ENCODE measurements around the gene TMEM236.
A peak's percentile ranks its signal among the peaks of the same experiment; 100 is the strongest.

The TMEM236 gene

DNA sequence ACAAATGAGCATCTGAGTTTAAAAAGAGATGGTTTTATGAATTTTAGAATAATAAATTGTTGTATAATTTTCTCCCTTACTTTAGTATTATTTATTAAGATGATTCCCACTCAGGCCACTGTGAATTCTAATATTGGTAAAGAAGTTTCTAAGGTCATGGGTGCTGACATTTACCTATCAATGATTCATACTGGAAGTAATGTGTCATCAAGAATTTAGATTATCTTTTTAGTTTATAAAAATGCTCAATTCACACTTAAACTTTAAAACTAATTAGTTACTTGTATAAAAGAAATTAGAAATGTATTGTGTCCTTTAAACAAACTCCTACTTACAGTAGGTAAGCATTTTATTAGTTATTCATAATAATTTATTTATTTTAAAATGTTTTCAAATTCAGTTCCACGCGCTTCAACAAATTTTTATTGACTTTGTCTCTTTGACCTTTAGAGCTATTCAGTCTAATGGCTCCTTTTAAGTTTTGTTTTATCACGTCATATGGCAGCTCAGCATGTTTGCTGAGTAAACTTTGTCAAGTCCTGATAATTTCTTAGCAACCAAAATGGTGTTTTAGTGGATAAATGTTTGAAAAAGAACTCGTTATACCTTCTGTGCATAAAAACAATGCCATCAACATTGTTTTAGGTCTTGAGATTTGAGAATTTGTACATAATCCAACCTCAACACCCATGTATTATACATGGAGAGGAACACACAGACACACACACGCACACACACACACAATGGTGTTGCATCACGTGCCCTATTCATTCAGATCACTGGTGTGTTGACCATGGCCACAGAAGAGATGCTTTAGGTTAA, 42.0 kb downstream of the TMEM236 start:
- Histone ChIP-seq H3K4me3 (ENCODE audit: low read depth in 1 of 5, low read length in 5 of 5) (no peak overlapping the region), H3K36me3 (ENCODE audit: control insufficient read depth in 5 of 5, insufficient read depth in 5 of 5, low read length in 5 of 5) (no peaks in the 10 kb centered on the region), H3K9me3 (ENCODE audit: control insufficient read depth in 5 of 5, low read length in 5 of 5) (no peaks in the 10 kb centered on the region), H3K9ac (ENCODE audit: low read length in 5 of 5) (no peak overlapping the region), H3K27ac (ENCODE audit: low read depth, low read length) (no peak overlapping the region), H3K4me1 (ENCODE audit: control insufficient read depth in 5 of 5, insufficient read depth in 5 of 5, low read length in 5 of 5) (no peaks in the 10 kb centered on the region), H3K27me3 (ENCODE audit: control insufficient read depth in 5 of 5, insufficient read depth in 4 of 5, low read length in 5 of 5) (no peaks in the 10 kb centered on the region)

GRCh38 chr10:17795083-17795482, 43.1 kb downstream of the TMEM236 start:
- Histone ChIP-seq H3K9me3 (ENCODE audit: control insufficient read depth in 5 of 5, low read length in 5 of 5) (no peaks in the 10 kb centered on the region), H3K27ac (ENCODE audit: low read depth, low read length) (no peak overlapping the region), H3K9ac (ENCODE audit: low read length in 5 of 5) (no peak overlapping the region), H3K4me3 (ENCODE audit: low read depth in 1 of 5, low read length in 5 of 5) (no peak overlapping the region), H3K27me3 (ENCODE audit: control insufficient read depth in 5 of 5, insufficient read depth in 4 of 5, low read length in 5 of 5) (no peaks in the 10 kb centered on the region), H3K4me1 (ENCODE audit: control insufficient read depth in 5 of 5, insufficient read depth in 5 of 5, low read length in 5 of 5) (no peaks in the 10 kb centered on the region), H3K36me3 (ENCODE audit: control insufficient read depth in 5 of 5, insufficient read depth in 5 of 5, low read length in 5 of 5) (no peaks in the 10 kb centered on the region)

GRCh38 chr10:17795813-17796594, 44.0 kb downstream of the TMEM236 start:
- H3K27me3 ChIP-seq (ENCODE audit: control insufficient read depth in 5 of 5, insufficient read depth in 4 of 5, low read length in 5 of 5): no peaks in the 10 kb centered on the region
- H3K36me3 ChIP-seq (ENCODE audit: control insufficient read depth in 5 of 5, insufficient read depth in 5 of 5, low read length in 5 of 5): no peaks in the 10 kb centered on the region
- H3K27ac ChIP-seq (ENCODE audit: low read depth, low read length): no peak overlapping the region
- H3K9me3 ChIP-seq (ENCODE audit: control insufficient read depth in 5 of 5, low read length in 5 of 5): no peaks in the 10 kb centered on the region
- H3K9ac ChIP-seq (ENCODE audit: low read length in 5 of 5): no peak overlapping the region
- no peak overlapping the region for H3K4me3 ChIP-seq (ENCODE audit: low read depth in 1 of 5, low read length in 5 of 5)
- H3K4me1 ChIP-seq (ENCODE audit: control insufficient read depth in 5 of 5, insufficient read depth in 5 of 5, low read length in 5 of 5): no peaks in the 10 kb centered on the region

DNA sequence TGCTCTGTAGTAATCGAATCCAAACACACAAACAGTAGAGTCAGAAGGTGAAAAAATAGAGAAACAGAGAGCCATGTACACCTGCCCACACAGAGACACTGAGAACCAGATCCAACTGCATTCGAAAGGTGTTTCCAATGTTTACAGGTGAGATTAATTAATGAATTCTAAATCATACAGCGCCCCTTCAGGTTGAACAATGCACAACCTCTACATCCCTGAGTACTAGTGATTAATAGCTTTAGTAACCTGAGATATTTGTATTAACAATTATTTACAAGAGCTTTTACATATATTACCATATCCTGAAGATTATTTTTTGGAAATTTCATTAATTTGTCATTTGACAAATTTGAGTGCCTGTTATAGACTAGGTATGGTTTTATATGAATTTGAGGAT, 49.5 kb downstream of the TMEM236 start:
- Histone ChIP-seq H3K27ac (ENCODE audit: low read depth, low read length) (no peak overlapping the region), H3K9me3 (ENCODE audit: control insufficient read depth in 5 of 5, low read length in 5 of 5) (peaks cover 0 to 2% (median 0%) of the 10 kb centered on the region in 5 donors), H3K9ac (ENCODE audit: low read length in 5 of 5) (no peak overlapping the region), H3K4me1 (ENCODE audit: control insufficient read depth in 5 of 5, insufficient read depth in 5 of 5, low read length in 5 of 5) (peaks cover 0 to 12% (median 0%) of the 10 kb centered on the region in 5 donors), H3K36me3 (ENCODE audit: control insufficient read depth in 5 of 5, insufficient read depth in 5 of 5, low read length in 5 of 5) (no peaks in the 10 kb centered on the region), H3K4me3 (ENCODE audit: low read depth in 1 of 5, low read length in 5 of 5) (no peak overlapping the region), H3K27me3 (ENCODE audit: control insufficient read depth in 5 of 5, insufficient read depth in 4 of 5, low read length in 5 of 5) (no peaks in the 10 kb centered on the region)

GRCh38 chr10:17802350-17802749, 50.3 kb downstream of the TMEM236 start:
- Histone ChIP-seq H3K4me1 (ENCODE audit: control insufficient read depth in 5 of 5, insufficient read depth in 5 of 5, low read length in 5 of 5) (peaks cover 0 to 14% (median 0%) of the 10 kb centered on the region in 5 donors), H3K4me3 (ENCODE audit: low read depth in 1 of 5, low read length in 5 of 5) (no peak overlapping the region), H3K27me3 (ENCODE audit: control insufficient read depth in 5 of 5, insufficient read depth in 4 of 5, low read length in 5 of 5) (no peaks in the 10 kb centered on the region), H3K36me3 (ENCODE audit: control insufficient read depth in 5 of 5, insufficient read depth in 5 of 5, low read length in 5 of 5) (no peaks in the 10 kb centered on the region), H3K27ac (ENCODE audit: low read depth, low read length) (no peak overlapping the region), H3K9me3 (ENCODE audit: control insufficient read depth in 5 of 5, low read length in 5 of 5) (peaks cover 0 to 2% (median 0%) of the 10 kb centered on the region in 5 donors), H3K9ac (ENCODE audit: low read length in 5 of 5) (no peak overlapping the region)

- Histone ChIP-seq H3K4me3 (ENCODE audit: low read depth in 1 of 5, low read length in 5 of 5) (no peak overlapping the region), H3K4me1 (ENCODE audit: control insufficient read depth in 5 of 5, insufficient read depth in 5 of 5, low read length in 5 of 5) (peaks cover 0 to 14% (median 0%) of the 10 kb centered on the region in 5 donors), H3K27me3 (ENCODE audit: control insufficient read depth in 5 of 5, insufficient read depth in 4 of 5, low read length in 5 of 5) (no peaks in the 10 kb centered on the region), H3K9me3 (ENCODE audit: control insufficient read depth in 5 of 5, low read length in 5 of 5) (peaks cover 0 to 2% (median 0%) of the 10 kb centered on the region in 5 donors), H3K36me3 (ENCODE audit: control insufficient read depth in 5 of 5, insufficient read depth in 5 of 5, low read length in 5 of 5) (no peaks in the 10 kb centered on the region), H3K27ac (ENCODE audit: low read depth, low read length) (no peak overlapping the region), H3K9ac (ENCODE audit: low read length in 5 of 5) (no peak overlapping the region)
Measured at GRCh38 chr10:17802976-17803375, 51.0 kb downstream of the TMEM236 start.

DNA sequence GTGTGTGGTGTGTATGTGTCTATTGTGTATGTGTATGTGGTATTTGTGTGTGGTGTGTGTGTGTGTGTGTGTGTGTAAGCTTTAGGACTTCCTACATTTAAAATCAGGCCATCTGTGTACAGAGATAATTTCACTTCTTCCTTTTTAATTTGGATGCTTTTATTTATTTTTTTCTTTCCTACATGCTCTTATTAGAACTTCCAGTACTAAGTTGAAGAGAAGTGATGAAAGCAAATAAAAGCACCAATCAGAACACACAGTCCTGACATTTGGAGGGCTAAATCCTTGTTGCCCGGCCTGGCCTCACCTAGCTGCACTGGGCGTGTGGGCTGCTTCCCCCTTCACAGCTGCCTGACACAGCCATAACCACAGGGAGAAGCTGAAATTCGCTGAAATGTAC, 53.3 kb downstream of the TMEM236 start:
- Histone ChIP-seq H3K36me3 (ENCODE audit: control insufficient read depth in 5 of 5, insufficient read depth in 5 of 5, low read length in 5 of 5) (no peaks in the 10 kb centered on the region), H3K4me1 (ENCODE audit: control insufficient read depth in 5 of 5, insufficient read depth in 5 of 5, low read length in 5 of 5) (peaks cover 0 to 20% (median 0%) of the 10 kb centered on the region in 5 donors), H3K4me3 (ENCODE audit: low read depth in 1 of 5, low read length in 5 of 5) (no peak overlapping the region), H3K9me3 (ENCODE audit: control insufficient read depth in 5 of 5, low read length in 5 of 5) (peaks cover 0 to 2% (median 0%) of the 10 kb centered on the region in 5 donors), H3K27me3 (ENCODE audit: control insufficient read depth in 5 of 5, insufficient read depth in 4 of 5, low read length in 5 of 5) (peaks cover 0 to 3% (median 0%) of the 10 kb centered on the region in 5 donors), H3K9ac (ENCODE audit: low read length in 5 of 5) (no peak overlapping the region), H3K27ac (ENCODE audit: low read depth, low read length) (no peak overlapping the region)

GRCh38 chr10:17805921-17806577, 54.0 kb downstream of the TMEM236 start:
- Histone ChIP-seq H3K4me3 (ENCODE audit: low read depth in 1 of 5, low read length in 5 of 5) (no peak overlapping the region), H3K4me1 (ENCODE audit: control insufficient read depth in 5 of 5, insufficient read depth in 5 of 5, low read length in 5 of 5) (peaks cover 0 to 20% (median 0%) of the 10 kb centered on the region in 5 donors), H3K27ac (ENCODE audit: low read depth, low read length) (no peak overlapping the region)

DNA sequence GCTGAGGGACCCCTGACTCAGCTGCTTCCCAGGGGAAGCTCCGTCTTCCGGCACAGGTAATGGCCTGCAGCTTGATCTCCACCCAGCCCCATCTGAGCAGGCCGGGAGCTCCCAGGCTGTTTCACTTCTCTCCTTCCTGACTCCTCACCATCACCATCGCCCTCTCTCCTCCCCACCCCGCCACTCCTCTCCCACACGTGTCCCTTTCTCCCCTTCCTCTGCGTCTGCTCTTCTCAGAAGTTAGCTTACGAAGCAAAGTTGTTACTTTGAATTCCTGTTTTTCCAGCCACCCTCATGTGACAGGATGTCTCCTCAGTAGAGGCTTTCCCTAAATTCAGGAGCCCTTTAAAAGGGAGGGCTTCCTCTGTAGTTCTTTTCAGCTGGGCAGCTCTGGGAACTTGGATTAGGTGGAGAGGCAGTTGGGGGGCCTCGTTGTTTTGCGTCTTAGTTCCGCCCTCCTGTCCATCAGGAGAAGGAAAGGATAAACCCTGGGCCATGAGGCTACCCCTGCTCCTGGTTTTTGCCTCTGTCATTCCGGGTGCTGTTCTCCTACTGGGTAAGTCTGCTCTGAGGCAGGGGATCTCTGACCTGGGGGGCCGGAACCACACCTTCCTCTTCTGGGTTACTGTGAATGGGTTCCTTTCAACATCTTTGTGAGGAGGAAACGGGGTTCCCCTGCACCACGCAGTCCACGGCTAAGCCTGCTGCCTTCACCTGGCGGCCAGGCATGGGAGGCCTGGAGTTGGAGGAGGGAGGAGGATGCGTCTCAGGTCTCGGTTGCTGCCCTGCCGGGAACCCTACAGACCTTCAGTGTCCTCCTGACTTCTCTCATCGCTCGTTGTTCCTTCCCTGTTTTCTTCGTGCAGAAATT, 57.2 kb downstream of the TMEM236 start, which contains the start of gene MRC1:
MRC1 (plus strand) TSS at position 378 of the 871 bp plus-strand sequence; CDS start at position 496, 118 bp downstream.
- peaks cover 0 to 3% (median 0%) of the 10 kb centered on the region in 5 donors for H3K27me3 ChIP-seq (ENCODE audit: control insufficient read depth in 5 of 5, insufficient read depth in 4 of 5, low read length in 5 of 5)
- no peak within 1 kb of the TSS for H3K27ac ChIP-seq (ENCODE audit: low read depth, low read length)
- H3K4me3 ChIP-seq (ENCODE audit: low read depth in 1 of 5, low read length in 5 of 5): peak within 1 kb of the TSS; percentile 30 to 64 (median 58)
- no peaks in the 10 kb centered on the region for H3K36me3 ChIP-seq (ENCODE audit: control insufficient read depth in 5 of 5, insufficient read depth in 5 of 5, low read length in 5 of 5)
- H3K9me3 ChIP-seq (ENCODE audit: control insufficient read depth in 5 of 5, low read length in 5 of 5): peaks cover 0 to 2% (median 0%) of the 10 kb centered on the region in 5 donors
- H3K4me1 ChIP-seq (ENCODE audit: control insufficient read depth in 5 of 5, insufficient read depth in 5 of 5, low read length in 5 of 5): peaks cover 0 to 20% (median 0%) of the 10 kb centered on the region in 5 donors
- H3K9ac ChIP-seq (ENCODE audit: low read length in 5 of 5): peak within 1 kb of the TSS in 3 of 5 donors; percentile 38 to 67 (median 42)

More at GRCh38 chr10:17805921-17806577, 54.0 kb downstream of the TMEM236 start:
- peaks cover 0 to 3% (median 0%) of the 10 kb centered on the region in 5 donors for H3K27me3 ChIP-seq (ENCODE audit: control insufficient read depth in 5 of 5, insufficient read depth in 4 of 5, low read length in 5 of 5)
- H3K36me3 ChIP-seq (ENCODE audit: control insufficient read depth in 5 of 5, insufficient read depth in 5 of 5, low read length in 5 of 5): no peaks in the 10 kb centered on the region
- peaks cover 0 to 2% (median 0%) of the 10 kb centered on the region in 5 donors for H3K9me3 ChIP-seq (ENCODE audit: control insufficient read depth in 5 of 5, low read length in 5 of 5)
- H3K9ac ChIP-seq (ENCODE audit: low read length in 5 of 5): no peak overlapping the region

Data from subcutaneous abdominal adipose tissue (tissue), 5 donors.